ENCODE measurements around the gene CALM3. TPM values are rescaled to one million over a fixed set of nuclear protein-coding genes. Genes with fewer than 3 reads are reported as not detected.

The CALM3 gene
- total RNA-seq, 3 donors from 2014 or later: 85.9 to 129 (median 86.6) TPM

GRCh38 chr19:46606681-46607447, 5.7 kb downstream of the CALM3 start:
- TF ChIP-seq CTCF (IDR thresholded peaks at IDR 0.05) (no peak), POLR2A (IDR thresholded peaks at IDR 0.05) (no peak), POLR2AphosphoS5 (IDR thresholded peaks at IDR 0.05) (no peak)
- intact Hi-C loops (cut with DNase I; ENCODE audit: low total_unique reads): no loop called here
- DNase-seq (ENCODE audit: low spot score in 2 of 2): no peak
- H3K27ac ChIP-seq: peak overlapping the region in 1 of 2 donors; percentile 58
- no peaks in the 10 kb centered on the region for H3K9me3 ChIP-seq
- no peaks in the 10 kb centered on the region for H3K27me3 ChIP-seq
- H3K4me3 ChIP-seq: no peak overlapping the region
- peaks cover 7 to 20% of the 10 kb centered on the region in 2 donors for H3K4me1 ChIP-seq
- H3K36me3 ChIP-seq: no peaks in the 10 kb centered on the region

- intact Hi-C loops (cut with DNase I; ENCODE audit: low total_unique reads): no loop called here
- no peak overlapping the region for H3K4me3 ChIP-seq
- H3K4me1 ChIP-seq: peaks cover 7 to 16% of the 10 kb centered on the region in 2 donors
- no peaks in the 10 kb centered on the region for H3K9me3 ChIP-seq
- no peaks in the 10 kb centered on the region for H3K36me3 ChIP-seq
- peak in 1 of 2 donors; percentile 22 for DNase-seq (ENCODE audit: low spot score in 2 of 2)
- H3K27me3 ChIP-seq: no peaks in the 10 kb centered on the region
- H3K27ac ChIP-seq: peak overlapping the region in 1 of 2 donors; percentile 58
- no peak for TF ChIP-seq POLR2A (IDR thresholded peaks at IDR 0.05)
Observed at GRCh38 chr19:46607448-46607841, 6.3 kb downstream of the CALM3 start.

- intact Hi-C loops (cut with DNase I; ENCODE audit: low total_unique reads): no loop called here
- Histone ChIP-seq H3K4me3 (no peak overlapping the region), H3K4me1 (peaks cover 2 to 9% of the 10 kb centered on the region in 2 donors), H3K36me3 (no peaks in the 10 kb centered on the region), H3K9me3 (no peaks in the 10 kb centered on the region), H3K27ac (no peak overlapping the region), H3K27me3 (no peaks in the 10 kb centered on the region)
- peak in 1 of 2 donors; percentile 30 for DNase-seq (ENCODE audit: low spot score in 2 of 2)
- TF ChIP-seq POLR2A (IDR thresholded peaks at IDR 0.05): no peak
- TF ChIP-seq POLR2AphosphoS5 (IDR thresholded peaks at IDR 0.05): no peak
Observed at GRCh38 chr19:46608178-46608577, 7.0 kb downstream of the CALM3 start.

- Histone ChIP-seq H3K36me3 (no peaks in the 10 kb centered on the region), H3K27me3 (no peaks in the 10 kb centered on the region), H3K4me1 (peaks cover 0 to 3% of the 10 kb centered on the region in 2 donors), H3K4me3 (no peak overlapping the region), H3K27ac (no peak overlapping the region), H3K9me3 (no peaks in the 10 kb centered on the region)
- intact Hi-C loops (cut with DNase I; ENCODE audit: low total_unique reads): no loop called here
- TF ChIP-seq CTCF (IDR thresholded peaks at IDR 0.05): no peak
- TF ChIP-seq POLR2A (IDR thresholded peaks at IDR 0.05): no peak
- TF ChIP-seq POLR2AphosphoS5 (IDR thresholded peaks at IDR 0.05): no peak
- no peak for DNase-seq (ENCODE audit: low spot score in 2 of 2)
Observed at GRCh38 chr19:46608581-46609345, 7.6 kb downstream of the CALM3 start.

- no peak overlapping the region for H3K27ac ChIP-seq
- H3K4me1 ChIP-seq: no peaks in the 10 kb centered on the region
- H3K36me3 ChIP-seq: no peaks in the 10 kb centered on the region
- no peaks in the 10 kb centered on the region for H3K27me3 ChIP-seq
- TF ChIP-seq POLR2AphosphoS5 (IDR thresholded peaks at IDR 0.05) (no peak), CTCF (IDR thresholded peaks at IDR 0.05) (no peak), POLR2A (IDR thresholded peaks at IDR 0.05) (no peak)
- no peak for DNase-seq (ENCODE audit: low spot score in 2 of 2)
- H3K4me3 ChIP-seq: no peak overlapping the region
- intact Hi-C loops (cut with DNase I; ENCODE audit: low total_unique reads): no loop called here
- H3K9me3 ChIP-seq: no peaks in the 10 kb centered on the region
Observed at GRCh38 chr19:46609511-46610412, 8.6 kb downstream of the CALM3 start.
